Activated B cell treated with CpG ODN at 0.5 μM for 24 hours (primary cell): Measurements from ENCODE around the gene EHD2. TPM values are rescaled to one million over a fixed set of nuclear protein-coding genes. Genes with fewer than 3 reads are reported as not detected.

Experiments used
- ATAC-seq: fragments of 200-7000 bp; cut with Tn5 transposase; one replicate; pipeline ENCODE4 v1.10.0; 2021; ENCODE audit warnings: low read depth, mild to moderate bottlenecking, moderate library complexity
- CTCF ChIA-PET: fragments of 350-600 bp; sonication (Branson Sonifier 250); formaldehyde crosslinking; loops from one replicate; lab custom pipeline; 2021; ENCODE audit warnings: antibody characterized with exemption; lab: Charles Lee
- POLR2A ChIA-PET: fragments of 350-600 bp; sonication (Branson Sonifier 250); formaldehyde crosslinking; loops from one replicate; lab custom pipeline; 2021; ENCODE audit warnings: antibody characterized with exemption; lab: Charles Lee
- DNase-seq: peaks from one replicate; pipeline ENCODE4 v3.0.0; 2022
- H3K27ac Mint-ChIP-seq: one replicate; pipeline ENCODE4 v1.8.0; 2020; ENCODE audit warnings: mixed read lengths
- H3K27me3 Mint-ChIP-seq: one replicate; pipeline ENCODE4 v1.8.0; 2021; ENCODE audit warnings: mixed read lengths
- H3K36me3 Mint-ChIP-seq: one replicate; pipeline ENCODE4 v1.8.0; 2021; ENCODE audit warnings: low read depth, mixed read lengths
- H3K4me1 Mint-ChIP-seq: one replicate; pipeline ENCODE4 v1.8.0; 2021; ENCODE audit warnings: mixed read lengths
- H3K4me3 Mint-ChIP-seq: one replicate; pipeline ENCODE4 v1.8.0; 2020; ENCODE audit warnings: mild to moderate bottlenecking, mixed read lengths
- H3K9me3 Mint-ChIP-seq: one replicate; pipeline ENCODE4 v1.8.0; 2020; ENCODE audit warnings: mixed read lengths
- intact Hi-C: fragments of 100-400 bp; cut with micrococcal nuclease; formaldehyde crosslinking; loops from one replicate; pipeline ENCODE4 v1.15.1; 2024
- total RNA-seq: library from RNA; stranded (reverse); gene quantifications from 2 replicates; pipeline ENCODE4 v1.2.3, GENCODE V29; 2022
- TF ChIP-seq, protein P1 (sequence below): fragments of 200-600 bp; IDR thresholded peaks from one replicate; pipeline ENCODE4 v1.8.0; 2022; ENCODE audit warnings: antibody characterized with exemption, mild to moderate bottlenecking

The EHD2 gene
- total RNA-seq, 1 donor from 2014 or later = not detected

DNA sequence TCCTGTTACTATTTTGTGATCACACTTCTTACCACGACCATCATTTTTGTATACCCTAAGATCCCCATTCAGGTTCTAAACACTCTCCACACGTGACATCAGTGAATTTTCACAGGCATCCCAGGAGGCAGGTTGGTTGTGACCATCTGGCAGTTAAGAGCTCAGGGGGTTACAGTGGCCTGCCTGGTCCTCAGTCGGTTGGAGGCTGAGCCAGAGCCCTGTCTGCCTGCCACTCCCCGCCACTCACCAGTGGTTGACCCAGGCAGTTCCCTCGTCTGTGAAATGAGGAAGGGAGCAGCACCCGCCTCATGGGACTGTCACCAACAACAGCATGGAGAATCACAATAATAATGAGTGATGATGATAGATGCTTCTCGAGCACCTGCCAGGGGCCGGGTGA is 36.4 kb upstream of the EHD2 start:
- H3K9me3 Mint-ChIP-seq = no peaks in the 10 kb centered on the region
- no peak overlapping the region for H3K4me3 Mint-ChIP-seq
- DNase-seq (no peak), ATAC-seq (no peak)
- POLR2A ChIA-PET = no interaction called here
- no peaks in the 10 kb centered on the region for H3K4me1 Mint-ChIP-seq
- CTCF ChIA-PET = no interaction called here
- TF ChIP-seq, protein P1, sequence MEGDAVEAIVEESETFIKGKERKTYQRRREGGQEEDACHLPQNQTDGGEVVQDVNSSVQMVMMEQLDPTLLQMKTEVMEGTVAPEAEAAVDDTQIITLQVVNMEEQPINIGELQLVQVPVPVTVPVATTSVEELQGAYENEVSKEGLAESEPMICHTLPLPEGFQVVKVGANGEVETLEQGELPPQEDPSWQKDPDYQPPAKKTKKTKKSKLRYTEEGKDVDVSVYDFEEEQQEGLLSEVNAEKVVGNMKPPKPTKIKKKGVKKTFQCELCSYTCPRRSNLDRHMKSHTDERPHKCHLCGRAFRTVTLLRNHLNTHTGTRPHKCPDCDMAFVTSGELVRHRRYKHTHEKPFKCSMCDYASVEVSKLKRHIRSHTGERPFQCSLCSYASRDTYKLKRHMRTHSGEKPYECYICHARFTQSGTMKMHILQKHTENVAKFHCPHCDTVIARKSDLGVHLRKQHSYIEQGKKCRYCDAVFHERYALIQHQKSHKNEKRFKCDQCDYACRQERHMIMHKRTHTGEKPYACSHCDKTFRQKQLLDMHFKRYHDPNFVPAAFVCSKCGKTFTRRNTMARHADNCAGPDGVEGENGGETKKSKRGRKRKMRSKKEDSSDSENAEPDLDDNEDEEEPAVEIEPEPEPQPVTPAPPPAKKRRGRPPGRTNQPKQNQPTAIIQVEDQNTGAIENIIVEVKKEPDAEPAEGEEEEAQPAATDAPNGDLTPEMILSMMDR = no peak
- H3K27me3 Mint-ChIP-seq = no peaks in the 10 kb centered on the region
- H3K36me3 Mint-ChIP-seq = peaks cover 51% of the 10 kb centered on the region
- no peak overlapping the region for H3K27ac Mint-ChIP-seq
- intact Hi-C loops = no loop called here

- DNase-seq (no peak), ATAC-seq (no peak)
- Mint-ChIP-seq H3K4me3 (no peak overlapping the region), H3K27me3 (no peaks in the 10 kb centered on the region), H3K27ac (no peak overlapping the region), H3K9me3 (no peaks in the 10 kb centered on the region), H3K4me1 (no peaks in the 10 kb centered on the region), H3K36me3 (peaks cover 54% of the 10 kb centered on the region)
- intact Hi-C loops = no loop called here
- ChIA-PET CTCF (no interaction called here), POLR2A (interaction anchor here (0.5 kb wide), 1 partner anchor 177 kb away, joined by 13 read pairs; no protein-coding TSS in a partner anchor)
- TF ChIP-seq, protein P1 = no peak
Observed at GRCh38 chr19:47679251-47679900, 33.8 kb upstream of the EHD2 start.

DNA sequence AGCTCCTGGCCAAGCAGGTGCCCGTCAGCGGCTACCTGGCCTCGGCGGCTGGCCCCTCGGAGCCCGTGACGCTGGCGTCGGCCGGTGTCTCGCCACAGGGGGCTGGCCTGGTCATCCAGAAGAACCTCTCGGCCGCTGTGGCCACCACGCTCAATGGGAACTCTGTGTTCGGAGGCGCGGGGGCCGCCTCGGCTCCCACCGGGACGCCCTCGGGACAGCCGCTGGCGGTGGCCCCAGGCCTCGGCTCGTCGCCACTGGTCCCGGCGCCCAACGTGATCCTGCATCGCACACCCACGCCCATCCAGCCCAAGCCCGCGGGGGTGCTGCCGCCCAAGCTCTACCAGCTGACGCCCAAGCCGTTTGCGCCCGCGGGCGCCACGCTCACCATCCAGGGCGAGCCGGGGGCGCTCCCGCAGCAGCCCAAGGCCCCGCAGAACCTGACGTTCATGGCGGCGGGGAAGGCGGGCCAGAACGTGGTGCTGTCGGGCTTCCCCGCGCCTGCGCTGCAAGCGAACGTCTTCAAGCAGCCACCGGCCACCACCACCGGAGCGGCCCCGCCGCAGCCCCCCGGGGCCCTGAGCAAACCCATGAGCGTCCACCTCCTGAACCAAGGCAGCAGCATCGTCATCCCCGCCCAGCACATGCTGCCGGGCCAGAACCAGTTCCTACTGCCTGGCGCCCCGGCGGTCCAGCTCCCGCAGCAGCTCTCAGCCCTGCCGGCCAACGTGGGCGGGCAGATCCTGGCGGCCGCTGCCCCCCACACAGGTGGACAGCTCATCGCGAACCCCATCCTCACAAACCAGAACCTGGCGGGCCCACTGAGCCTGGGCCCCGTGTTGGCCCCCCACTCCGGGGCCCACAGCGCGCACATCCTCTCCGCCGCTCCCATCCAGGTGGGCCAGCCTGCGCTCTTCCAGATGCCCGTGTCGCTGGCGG is 33.0 kb upstream of the EHD2 start:
- no peak for ATAC-seq
- Mint-ChIP-seq H3K27ac (no peak overlapping the region), H3K36me3 (peaks cover 49% of the 10 kb centered on the region), H3K4me3 (no peak overlapping the region), H3K4me1 (no peaks in the 10 kb centered on the region), H3K9me3 (no peaks in the 10 kb centered on the region), H3K27me3 (no peaks in the 10 kb centered on the region)
- TF ChIP-seq, protein P1 = no peak
- POLR2A ChIA-PET = no interaction called here
- intact Hi-C loops = no loop called here
- no peak for DNase-seq
- CTCF ChIA-PET = no interaction called here

- ATAC-seq (no peak), DNase-seq (no peak)
- no peaks in the 10 kb centered on the region for H3K9me3 Mint-ChIP-seq
- TF ChIP-seq, protein P1 = no peak
- CTCF ChIA-PET = no interaction called here
- peaks cover 52% of the 10 kb centered on the region for H3K36me3 Mint-ChIP-seq
- H3K4me3 Mint-ChIP-seq = no peak overlapping the region
- H3K27ac Mint-ChIP-seq = no peak overlapping the region
- H3K4me1 Mint-ChIP-seq = no peaks in the 10 kb centered on the region
- intact Hi-C loops = no loop called here
- no peaks in the 10 kb centered on the region for H3K27me3 Mint-ChIP-seq
- POLR2A ChIA-PET = no interaction called here
Observed at GRCh38 chr19:47680858-47681332, 32.3 kb upstream of the EHD2 start.

DNA sequence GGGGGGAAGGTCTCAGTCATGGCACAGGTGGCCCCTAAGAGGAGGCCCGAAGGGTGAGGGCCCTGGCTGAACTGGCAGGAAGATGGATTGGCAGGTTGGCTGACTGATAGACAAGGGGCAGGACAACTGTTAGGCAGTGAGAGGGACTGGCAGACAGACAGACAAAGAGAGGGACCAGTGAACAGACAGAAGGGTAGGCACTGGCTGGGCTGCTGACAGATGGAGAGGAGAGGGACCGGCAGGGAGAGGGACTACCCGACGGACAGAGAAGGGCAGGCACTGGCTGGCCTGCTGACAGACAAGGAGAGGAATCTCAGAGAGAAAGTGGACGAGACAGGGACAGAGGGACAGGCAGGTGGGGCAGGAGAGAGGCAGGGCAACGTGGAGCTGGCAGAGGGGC is 31.8 kb upstream of the EHD2 start:
- CTCF ChIA-PET = no interaction called here
- DNase-seq (no peak), ATAC-seq (no peak)
- Mint-ChIP-seq H3K4me1 (no peaks in the 10 kb centered on the region), H3K9me3 (no peaks in the 10 kb centered on the region), H3K27me3 (no peaks in the 10 kb centered on the region), H3K27ac (no peak overlapping the region), H3K4me3 (no peak overlapping the region), H3K36me3 (peaks cover 54% of the 10 kb centered on the region)
- POLR2A ChIA-PET = no interaction called here
- intact Hi-C loops = no loop called here
- TF ChIP-seq, protein P1 = no peak
